Mammary epithelial cell (primary cell): ENCODE data around the gene MYPN.

ENCODE experiments used
- EZH2 ChIP-seq: IDR thresholded peaks from 2 replicates; pipeline ENCODE4 v1.6.1; 2012; ENCODE audit warnings: low read length, inconsistent platforms, borderline replicate concordance
- TF ChIP-seq, protein P1 (sequence below), 2 donors: IDR thresholded peaks in 1 of 2; conservative IDR thresholded peaks in 1 of 2; 2 replicates each; pipeline ENCODE4 v1.5.1; 2011 to 2012; ENCODE audit warnings: inconsistent platforms in 2 of 2, low read length in 2 of 2, mild to moderate bottlenecking in 2 of 2, control low read depth in 1 of 2, low read depth in 1 of 2; ENCODE audit not compliant: insufficient read depth in 1 of 2; ENCODE audit errors: extremely low read depth in 1 of 2

DNA sequence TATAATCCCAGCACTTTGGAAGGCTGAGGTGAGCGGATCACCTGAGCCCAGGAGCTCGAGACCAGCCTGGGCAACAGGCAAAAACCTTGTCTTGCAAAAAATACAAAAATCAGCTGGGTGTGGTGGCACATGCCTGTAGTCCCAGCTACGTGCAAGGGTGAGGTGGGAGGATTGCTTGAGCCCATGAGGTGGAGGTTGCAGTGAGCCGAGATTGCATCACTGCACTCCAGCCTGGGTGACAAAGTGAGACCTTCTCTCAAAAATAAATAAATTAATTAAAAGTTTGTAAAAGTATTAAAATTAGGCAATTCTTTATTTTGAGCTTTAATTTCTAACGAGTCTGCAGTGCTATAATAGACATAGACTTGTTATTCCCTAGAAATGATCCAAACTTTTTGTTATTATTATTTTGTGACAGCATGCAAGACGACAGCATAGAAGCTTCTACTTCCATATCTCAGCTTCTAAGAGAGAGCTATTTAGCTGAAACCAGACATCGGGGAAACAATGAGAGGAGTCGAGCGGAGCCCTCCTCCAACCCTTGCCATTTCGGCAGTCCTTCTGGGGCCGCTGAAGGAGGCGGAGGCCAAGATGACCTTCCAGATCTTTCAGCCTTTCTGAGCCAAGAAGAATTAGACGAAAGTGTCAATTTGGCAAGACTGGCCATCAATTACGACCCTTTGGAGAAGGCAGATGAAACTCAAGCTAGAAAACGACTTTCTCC is 11.9 kb downstream of the MYPN start:
- TF ChIP-seq, protein P1, sequence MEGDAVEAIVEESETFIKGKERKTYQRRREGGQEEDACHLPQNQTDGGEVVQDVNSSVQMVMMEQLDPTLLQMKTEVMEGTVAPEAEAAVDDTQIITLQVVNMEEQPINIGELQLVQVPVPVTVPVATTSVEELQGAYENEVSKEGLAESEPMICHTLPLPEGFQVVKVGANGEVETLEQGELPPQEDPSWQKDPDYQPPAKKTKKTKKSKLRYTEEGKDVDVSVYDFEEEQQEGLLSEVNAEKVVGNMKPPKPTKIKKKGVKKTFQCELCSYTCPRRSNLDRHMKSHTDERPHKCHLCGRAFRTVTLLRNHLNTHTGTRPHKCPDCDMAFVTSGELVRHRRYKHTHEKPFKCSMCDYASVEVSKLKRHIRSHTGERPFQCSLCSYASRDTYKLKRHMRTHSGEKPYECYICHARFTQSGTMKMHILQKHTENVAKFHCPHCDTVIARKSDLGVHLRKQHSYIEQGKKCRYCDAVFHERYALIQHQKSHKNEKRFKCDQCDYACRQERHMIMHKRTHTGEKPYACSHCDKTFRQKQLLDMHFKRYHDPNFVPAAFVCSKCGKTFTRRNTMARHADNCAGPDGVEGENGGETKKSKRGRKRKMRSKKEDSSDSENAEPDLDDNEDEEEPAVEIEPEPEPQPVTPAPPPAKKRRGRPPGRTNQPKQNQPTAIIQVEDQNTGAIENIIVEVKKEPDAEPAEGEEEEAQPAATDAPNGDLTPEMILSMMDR (conservative IDR thresholded peaks at IDR 0.05 in 1 of 2, IDR thresholded peaks at IDR 0.05 in 1 of 2; ENCODE audit: extremely low read depth in 1 of 2, insufficient read depth in 1 of 2, low read depth in 1 of 2, low read length in 2 of 2), result no peak
- TF ChIP-seq EZH2, result no peak
